ENCODE data around the gene MAGEB16.

Gene MAGEB16

DNA sequence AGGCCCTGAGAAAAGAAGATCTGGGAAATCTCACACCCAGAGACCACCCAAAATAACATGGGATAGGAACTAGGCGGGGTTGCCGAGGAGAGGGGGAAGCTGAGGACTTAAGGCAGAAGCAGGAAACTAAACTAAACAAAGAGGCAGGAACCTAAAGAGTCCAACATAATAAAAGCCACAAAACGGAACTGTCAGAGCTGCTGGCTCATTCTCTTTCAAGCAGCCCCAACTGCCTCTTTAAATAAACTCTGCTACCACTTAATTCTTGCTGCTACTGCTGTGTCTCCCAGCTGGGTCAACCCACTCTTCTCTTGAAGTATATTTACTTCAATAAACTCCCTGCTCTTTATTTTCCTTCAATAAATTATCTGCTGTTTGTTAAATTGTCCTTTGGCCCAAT lies 44.5 kb downstream of the MAGEB16 start:
- H3K27me3 ChIP-seq (ENCODE audit: control insufficient read depth, insufficient read depth, low read length): no peaks in the 10 kb centered on the region
- no peaks in the 10 kb centered on the region for H3K9me3 ChIP-seq (ENCODE audit: control insufficient read depth, insufficient read depth, low read length)
- no peak overlapping the region for H3K27ac ChIP-seq (ENCODE audit: low read length)
- no CpG with 5 or more reads among the region's 3 CpGs for WGBS (ENCODE audit: insufficient coverage, insufficient read length)
- no peaks in the 10 kb centered on the region for H3K4me1 ChIP-seq (ENCODE audit: control insufficient read depth, insufficient read depth, low read length)
- H3K36me3 ChIP-seq (ENCODE audit: control insufficient read depth, insufficient read depth, low read length): no peaks in the 10 kb centered on the region
- no peak overlapping the region for H3K4me3 ChIP-seq (ENCODE audit: low read length)
- DNase-seq (ENCODE audit: low read depth, low spot score): no peak

DNA sequence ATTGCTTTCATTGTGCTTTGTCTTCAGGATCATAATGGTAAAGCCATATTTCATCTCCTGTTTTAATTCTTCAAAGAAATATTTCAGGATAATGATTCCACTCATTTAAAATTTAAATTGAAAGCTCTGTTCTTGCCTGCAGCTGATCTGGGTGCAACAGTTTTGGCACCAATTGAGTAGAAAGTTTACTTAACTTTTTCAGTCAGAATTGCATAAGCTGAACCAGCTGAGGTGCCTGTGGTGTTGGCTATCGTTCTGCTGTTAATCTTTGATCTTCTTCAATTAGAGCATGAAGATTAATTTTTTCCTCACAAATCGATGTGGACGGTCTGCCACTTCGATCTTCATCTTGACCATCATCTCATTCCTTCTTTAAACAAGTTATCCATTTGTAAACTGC lies 49.6 kb downstream of the MAGEB16 start:
- Histone ChIP-seq H3K36me3 (ENCODE audit: control insufficient read depth, insufficient read depth, low read length) (no peaks in the 10 kb centered on the region), H3K9me3 (ENCODE audit: control insufficient read depth, insufficient read depth, low read length) (no peaks in the 10 kb centered on the region), H3K4me1 (ENCODE audit: control insufficient read depth, insufficient read depth, low read length) (no peaks in the 10 kb centered on the region), H3K4me3 (ENCODE audit: low read length) (no peak overlapping the region), H3K27me3 (ENCODE audit: control insufficient read depth, insufficient read depth, low read length) (no peaks in the 10 kb centered on the region), H3K27ac (ENCODE audit: low read length) (no peak overlapping the region)
- WGBS (ENCODE audit: insufficient coverage, insufficient read length): no CpG with 5 or more reads among the region's 4 CpGs
- DNase-seq (ENCODE audit: low read depth, low spot score): no peak

Measured in iPS DF 6.9 (cell line).